Measurements from ENCODE around the gene IFT122.
"Not testable (repeated sequence)": the region's sequence is repeated elsewhere in the genome, so short reads cannot be mapped to it uniquely, and the experiment has no call there.

Gene IFT122

DNA sequence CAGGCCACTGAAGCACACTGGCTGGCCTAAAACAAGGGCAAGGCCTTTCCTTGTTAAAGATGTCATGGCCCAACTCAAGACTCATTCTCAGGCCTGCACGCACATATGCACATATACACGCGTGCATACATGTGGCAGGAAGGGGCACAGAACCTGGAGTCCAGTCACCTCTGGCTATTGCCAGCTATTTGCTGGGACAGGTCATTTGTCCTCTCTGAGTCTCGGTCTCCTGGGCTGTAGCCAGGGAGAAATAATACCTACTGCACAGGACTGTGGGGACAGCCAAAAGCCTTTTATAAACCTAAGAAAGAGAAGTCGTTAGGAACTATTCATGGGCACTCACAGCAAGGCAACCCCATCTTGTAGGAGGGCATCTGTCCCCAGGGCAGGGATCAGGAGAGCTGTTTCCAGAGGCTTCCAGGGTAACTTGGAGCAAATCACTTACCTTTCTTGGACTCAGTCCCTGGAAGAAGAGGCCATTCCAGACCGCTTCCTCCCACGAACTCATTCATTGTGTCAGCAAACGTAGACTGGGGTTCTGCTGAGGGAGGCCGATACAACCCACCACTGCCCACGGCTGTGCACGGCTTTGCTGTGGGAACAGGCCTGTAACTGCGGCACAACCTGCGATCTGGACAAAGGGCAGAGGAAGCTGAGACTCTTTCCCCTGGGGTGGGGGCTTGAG lies 47.3 kb downstream of the IFT122 start:
- DNase-seq: no peak
- in situ Hi-C loops (cut with MboI; ENCODE audit: low pct_unique_long_range_greater_than_20kb, low sequenced_read_pairs): no loop called here

DNA sequence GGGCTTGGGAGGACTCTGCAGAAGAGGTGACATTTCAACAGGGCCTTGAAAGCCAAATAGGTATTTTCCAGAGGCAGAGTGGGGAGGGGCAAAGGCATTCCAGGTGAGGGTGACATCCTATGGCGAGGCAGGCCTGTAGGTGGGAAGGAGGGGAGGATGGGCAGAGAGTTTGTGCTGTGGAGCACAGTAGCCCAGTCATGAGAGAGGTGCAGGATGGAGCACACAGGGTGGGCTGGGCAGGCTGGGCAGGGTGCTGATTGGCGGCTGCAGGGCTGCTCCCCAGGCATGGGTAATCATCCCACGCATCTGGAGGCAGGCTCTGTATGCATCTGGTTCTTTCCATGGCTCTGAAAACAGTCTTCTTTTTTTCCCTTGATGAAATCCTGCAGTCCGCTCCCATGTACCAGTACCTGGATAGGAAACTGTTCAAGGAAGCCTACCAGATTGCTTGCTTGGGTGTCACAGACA lies 47.9 kb downstream of the IFT122 start:
- DNase-seq; in situ Hi-C loops (cut with MboI; ENCODE audit: low pct_unique_long_range_greater_than_20kb, low sequenced_read_pairs): not testable (repeated sequence)

DNA sequence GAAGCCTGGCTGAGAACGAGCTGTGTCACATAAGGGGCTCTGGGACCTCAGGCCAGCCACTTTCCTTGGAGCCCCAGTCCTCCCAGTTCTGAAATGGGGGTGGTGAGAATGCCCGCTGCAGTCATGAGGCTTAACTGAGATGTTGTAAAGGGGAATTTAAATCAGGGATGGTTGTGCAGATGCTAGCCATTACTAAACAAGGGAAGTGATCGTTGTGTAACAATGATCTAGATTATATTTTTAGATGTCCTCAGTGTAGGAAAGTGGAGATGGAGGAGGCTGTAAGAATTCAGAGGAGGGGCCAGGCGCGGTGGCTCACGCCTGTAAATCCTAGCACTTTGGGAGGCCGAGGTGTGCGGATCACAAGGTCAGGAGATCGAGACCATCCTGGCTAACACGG lies 49.2 kb downstream of the IFT122 start:
- DNase-seq; in situ Hi-C loops (cut with MboI; ENCODE audit: low pct_unique_long_range_greater_than_20kb, low sequenced_read_pairs): not testable (repeated sequence)

DNA sequence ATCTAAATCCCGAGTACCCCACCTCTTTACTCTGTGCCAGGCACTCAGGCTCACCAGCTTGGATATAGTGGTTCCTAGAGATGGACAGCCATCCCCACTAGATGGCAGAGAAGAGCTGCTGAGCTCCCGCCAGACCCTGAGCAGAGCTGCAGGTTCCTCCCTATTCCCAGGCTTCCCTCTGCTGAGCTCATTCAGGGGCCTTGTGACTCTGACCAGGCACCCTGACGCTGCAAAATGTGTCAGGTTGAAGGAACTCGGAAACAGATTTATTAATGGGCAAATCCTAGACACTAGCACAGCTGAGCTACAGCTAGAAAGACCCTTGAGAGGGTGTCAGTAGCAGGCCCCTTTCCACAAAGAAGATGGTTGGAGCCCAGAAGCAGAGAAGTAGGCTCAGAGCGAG lies 50.2 kb downstream of the IFT122 start:
- DNase-seq: peak; percentile 83
- in situ Hi-C loops (cut with MboI; ENCODE audit: low pct_unique_long_range_greater_than_20kb, low sequenced_read_pairs): no loop called here

DNA sequence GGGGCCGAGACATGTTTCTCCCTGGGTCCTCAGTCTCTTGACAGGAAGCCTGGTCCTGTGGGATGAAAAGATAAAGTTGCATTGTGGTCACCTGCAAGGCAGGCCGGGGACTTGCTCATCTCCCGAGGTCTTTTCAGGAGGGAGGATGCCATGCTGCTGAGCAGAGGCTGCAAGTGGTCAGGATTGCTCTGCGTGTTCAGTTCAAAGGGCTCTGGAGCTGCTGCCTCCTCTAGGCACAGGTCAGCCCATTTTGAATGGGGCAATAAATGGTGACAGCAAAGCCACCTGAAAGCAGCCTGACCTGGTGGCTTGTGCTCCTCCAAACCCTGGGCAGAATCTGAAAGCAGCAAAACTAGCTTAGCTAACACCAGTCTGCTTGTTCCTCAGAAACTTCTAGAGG lies 51.1 kb downstream of the IFT122 start:
- DNase-seq; in situ Hi-C loops (cut with MboI; ENCODE audit: low pct_unique_long_range_greater_than_20kb, low sequenced_read_pairs): not testable (repeated sequence)

DNA sequence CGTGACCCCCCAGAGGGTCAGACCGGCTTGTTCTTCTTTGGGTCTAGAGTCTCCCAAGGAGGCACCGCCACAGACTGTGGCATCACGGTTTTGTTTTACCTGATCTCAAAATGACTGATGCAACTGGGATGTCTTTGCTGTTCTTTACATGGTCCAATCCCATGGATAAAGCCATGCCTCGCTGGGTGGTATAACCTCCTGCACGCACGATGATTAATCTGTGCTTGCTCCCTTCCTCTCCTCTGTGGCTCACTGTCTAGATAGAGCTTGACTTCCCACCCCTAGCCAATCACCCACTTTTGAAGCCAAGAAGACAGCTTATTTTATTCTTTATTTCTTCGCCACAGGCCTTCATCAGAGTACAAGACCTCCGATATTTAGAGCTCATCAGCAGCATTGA lies 51.8 kb downstream of the IFT122 start:
- DNase-seq: no peak
- in situ Hi-C loops (cut with MboI; ENCODE audit: low pct_unique_long_range_greater_than_20kb, low sequenced_read_pairs): no loop called here

DNA sequence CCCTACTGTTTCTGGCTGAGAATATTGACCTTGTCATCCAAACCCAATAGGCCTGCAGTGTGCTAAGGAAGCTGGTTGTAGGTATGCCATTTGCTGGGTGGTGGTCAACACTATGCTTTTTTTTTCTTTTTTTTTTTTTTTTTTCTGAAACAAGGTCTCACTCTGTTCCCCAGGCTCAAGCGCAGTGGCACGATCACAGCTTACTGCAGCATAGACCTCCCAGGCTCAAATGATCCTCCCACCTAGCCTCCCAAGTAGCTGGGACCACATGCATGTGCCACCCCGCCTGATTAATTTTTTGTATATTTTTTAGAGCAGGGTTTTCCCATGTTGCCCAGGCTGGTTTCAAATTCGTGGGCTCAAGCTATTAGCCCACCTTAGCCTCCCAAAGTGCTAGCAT lies 52.7 kb downstream of the IFT122 start:
- in situ Hi-C loops (cut with MboI; ENCODE audit: low pct_unique_long_range_greater_than_20kb, low sequenced_read_pairs): no loop called here
- DNase-seq: no peak

DNA sequence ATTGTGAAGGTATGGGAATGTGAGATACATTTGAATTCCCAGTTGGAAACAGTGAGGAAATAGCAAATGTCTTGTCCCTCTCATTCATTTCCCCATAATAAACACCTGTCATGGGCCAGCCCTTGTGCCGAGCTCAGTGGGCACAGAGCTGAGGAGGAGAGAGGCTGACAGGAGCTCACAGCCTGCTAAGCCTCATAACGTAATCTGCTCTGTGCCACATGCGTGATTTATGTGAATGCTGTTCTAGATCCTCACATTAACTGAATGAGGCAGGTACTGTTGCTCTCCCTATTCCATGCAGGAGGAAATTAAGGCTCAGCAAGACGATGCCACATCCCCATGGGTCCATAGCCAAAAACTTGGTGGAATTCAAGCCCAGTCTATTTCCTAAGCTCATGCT lies 53.2 kb downstream of the IFT122 start:
- in situ Hi-C loops (cut with MboI; ENCODE audit: low pct_unique_long_range_greater_than_20kb, low sequenced_read_pairs): no loop called here
- DNase-seq: no peak

DNA sequence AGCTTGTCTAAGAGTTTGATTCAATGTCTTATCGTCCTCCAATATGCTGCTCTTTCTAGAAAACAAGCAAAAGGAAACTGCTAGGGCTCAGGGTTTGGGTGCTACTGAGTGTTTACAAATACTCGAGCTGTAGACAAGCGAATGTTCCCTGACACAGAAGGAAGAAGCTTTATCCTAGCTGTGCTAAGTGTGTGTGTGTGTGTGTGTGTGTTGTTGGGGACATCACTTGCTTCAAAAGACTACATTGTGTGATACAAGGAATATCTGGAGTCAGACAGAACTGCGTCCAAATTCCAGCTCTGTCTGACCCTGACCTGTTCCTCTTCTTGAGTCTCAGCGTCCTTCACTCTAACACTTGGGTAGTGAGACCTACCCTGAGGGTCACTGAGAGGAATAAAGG lies 54.5 kb downstream of the IFT122 start:
- in situ Hi-C loops (cut with MboI; ENCODE audit: low pct_unique_long_range_greater_than_20kb, low sequenced_read_pairs); DNase-seq: not testable (repeated sequence)

DNA sequence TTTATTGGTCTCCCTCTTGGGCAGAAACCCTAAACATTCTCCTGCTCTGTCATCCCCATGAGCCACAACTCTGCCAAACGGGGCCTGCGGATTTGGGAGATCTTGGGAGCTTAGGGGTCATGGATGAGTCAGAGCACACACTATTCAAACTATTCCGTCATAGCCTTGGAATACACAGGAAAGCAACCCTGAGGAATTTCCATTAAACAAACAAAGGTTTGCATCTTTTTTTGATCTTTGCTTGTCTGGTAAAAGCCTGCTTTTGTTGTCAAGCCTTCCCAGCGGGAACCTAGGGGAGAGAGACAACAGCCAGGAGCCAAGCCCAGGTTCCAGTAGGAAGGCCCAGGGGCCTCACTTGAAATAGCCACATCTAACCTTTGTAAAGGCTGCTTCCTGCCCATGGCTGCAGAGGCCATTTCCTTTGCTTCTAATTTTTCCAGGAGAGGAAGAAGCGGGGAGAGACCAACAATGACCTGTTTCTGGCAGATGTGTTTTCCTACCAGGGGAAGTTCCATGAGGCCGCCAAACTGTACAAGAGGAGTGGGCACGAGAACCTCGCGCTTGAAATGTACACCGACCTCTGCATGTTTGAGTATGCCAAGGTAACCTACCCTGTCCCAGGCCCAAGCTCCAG lies 55.1 kb downstream of the IFT122 start:
- in situ Hi-C loops (cut with MboI; ENCODE audit: low pct_unique_long_range_greater_than_20kb, low sequenced_read_pairs): not testable (repeated sequence)

DNA sequence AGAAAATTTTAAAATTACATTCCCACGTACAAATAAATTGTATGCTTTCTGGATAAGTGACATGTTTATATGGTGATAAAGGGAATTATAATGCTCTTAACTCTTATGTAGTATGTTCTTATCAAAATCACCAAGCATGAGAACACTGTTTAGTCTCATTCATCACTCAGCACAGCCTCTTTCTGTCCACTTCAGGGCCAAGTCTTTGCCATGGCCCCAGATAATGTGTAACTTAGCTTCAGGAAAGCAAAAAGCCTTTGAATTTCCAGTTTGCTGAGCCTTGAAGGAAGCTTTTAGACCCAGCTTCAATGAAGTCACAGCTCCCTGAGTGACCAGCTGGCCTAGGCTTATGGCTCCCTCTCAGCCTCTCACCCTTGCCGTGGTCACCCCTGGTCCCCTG lies 57.9 kb downstream of the IFT122 start:
- in situ Hi-C loops (cut with MboI; ENCODE audit: low pct_unique_long_range_greater_than_20kb, low sequenced_read_pairs); DNase-seq: not testable (repeated sequence)

More for the DNA sequence above, 55.1 kb downstream of the IFT122 start:
- not testable (repeated sequence) for DNase-seq

DNA sequence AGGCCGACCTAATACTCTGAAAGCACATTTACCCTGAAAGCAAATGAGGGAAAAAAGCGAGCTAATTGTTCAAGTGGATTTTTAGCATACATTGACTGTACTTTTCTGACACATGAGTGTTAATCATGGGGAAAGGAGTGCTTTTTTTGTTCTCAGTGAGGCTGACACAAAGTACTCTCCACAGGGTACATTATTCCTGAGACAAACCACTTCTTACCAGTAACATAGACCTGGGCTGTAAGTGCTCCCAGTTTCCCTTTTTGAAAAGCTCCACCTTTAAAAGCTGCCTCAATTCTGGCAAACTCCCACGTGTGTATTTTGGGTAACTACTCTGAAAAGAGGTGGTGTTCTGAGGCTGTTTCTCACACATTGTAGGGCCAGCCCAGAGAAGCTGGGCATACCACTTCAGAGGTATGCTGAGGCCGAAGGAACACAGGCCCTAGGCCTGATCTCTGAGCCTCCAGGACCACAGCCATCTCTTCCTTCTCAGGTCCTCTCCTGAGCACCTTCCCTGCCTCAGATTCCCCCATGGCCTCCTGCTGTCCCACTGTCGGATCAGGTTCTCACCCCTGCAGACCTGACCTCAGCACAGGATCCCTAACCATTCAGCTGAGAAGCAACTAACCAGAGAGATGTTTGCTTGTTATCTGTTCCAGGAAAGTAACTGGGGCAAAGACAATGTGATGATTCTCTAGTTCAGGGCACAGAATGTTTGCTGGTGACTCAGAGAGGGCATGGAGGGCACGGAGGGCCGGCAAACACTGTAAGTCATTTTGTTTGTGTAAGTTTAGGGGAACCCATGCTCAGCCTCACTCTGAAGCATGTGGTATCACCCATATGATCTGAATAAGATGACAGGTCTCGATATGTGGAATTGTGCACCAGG lies 58.8 kb downstream of the IFT122 start:
- in situ Hi-C loops (cut with MboI; ENCODE audit: low pct_unique_long_range_greater_than_20kb, low sequenced_read_pairs): not testable (repeated sequence)

DNA sequence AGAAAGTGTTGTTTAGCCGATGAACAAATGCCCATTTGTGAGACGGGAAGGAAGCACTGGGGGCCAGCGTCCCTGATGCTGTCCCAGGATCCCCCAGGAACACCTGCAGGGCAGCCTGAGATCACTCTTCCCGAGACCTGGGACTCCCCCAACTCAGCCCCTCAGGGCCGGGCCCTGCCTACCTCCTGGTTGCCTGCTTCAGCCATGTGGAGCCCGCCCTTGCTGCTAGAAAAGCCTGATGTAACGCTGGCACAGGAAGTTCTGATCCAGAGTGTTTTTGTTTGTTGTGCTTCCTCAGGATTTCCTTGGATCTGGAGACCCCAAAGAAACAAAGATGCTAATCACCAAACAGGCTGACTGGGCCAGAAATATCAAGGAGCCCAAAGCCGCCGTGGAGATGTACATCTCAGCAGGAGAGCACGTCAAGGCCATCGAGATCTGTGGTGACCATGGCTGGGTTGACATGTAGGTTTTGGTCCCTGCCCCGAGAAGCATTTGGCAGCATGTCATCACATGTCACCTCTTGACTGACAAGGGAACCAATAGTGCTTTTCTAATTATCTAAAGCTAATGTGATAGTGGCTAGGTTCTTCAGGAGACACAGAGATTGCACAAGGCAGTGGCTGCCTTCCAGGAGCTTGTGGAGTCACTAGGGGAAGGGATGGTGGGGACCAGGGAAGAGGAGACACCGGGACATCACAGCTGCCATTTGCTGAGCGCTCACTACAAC lies 59.7 kb downstream of the IFT122 start:
- DNase-seq; in situ Hi-C loops (cut with MboI; ENCODE audit: low pct_unique_long_range_greater_than_20kb, low sequenced_read_pairs): not testable (repeated sequence)

More for the DNA sequence above, 58.8 kb downstream of the IFT122 start:
- DNase-seq: not testable (repeated sequence)

DNA sequence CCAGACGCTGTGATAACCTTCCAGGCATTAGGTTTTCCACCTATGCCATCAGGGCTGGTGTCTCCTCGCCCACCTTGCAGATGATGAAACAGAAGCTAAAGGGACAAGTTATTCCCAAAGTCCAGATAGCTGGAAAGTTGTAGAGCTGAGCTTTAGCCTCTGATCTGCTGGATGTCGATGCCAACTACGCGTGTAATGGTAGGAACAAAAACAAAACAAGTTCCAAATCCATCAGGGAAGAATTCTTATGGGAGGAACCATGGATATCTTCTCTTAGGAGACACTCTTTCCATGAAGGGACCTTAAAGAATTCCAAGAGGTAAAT lies 60.3 kb downstream of the IFT122 start:
- DNase-seq: no peak
- in situ Hi-C loops (cut with MboI; ENCODE audit: low pct_unique_long_range_greater_than_20kb, low sequenced_read_pairs): no loop called here

DNA sequence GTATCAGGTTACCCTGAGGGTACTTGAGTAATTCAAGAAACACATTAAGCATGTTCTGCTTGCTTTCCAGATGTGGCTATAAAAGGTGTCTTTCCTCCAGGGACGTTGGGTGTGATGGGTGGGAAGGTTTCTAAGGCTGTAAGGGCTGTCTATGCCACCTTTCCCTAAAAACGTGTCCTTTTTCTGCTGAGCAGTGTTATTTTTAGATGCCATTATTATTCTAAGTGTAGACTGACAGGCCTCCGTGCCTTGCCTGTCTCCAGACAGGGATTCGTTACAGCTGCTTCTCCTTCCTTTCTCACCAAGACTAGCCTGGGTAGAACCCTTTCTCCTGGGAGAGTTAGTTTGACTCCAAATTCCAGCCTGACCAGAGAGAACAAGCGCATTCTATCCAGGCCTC lies 61.6 kb downstream of the IFT122 start:
- DNase-seq: no peak
- in situ Hi-C loops (cut with MboI; ENCODE audit: low pct_unique_long_range_greater_than_20kb, low sequenced_read_pairs): no loop called here

DNA sequence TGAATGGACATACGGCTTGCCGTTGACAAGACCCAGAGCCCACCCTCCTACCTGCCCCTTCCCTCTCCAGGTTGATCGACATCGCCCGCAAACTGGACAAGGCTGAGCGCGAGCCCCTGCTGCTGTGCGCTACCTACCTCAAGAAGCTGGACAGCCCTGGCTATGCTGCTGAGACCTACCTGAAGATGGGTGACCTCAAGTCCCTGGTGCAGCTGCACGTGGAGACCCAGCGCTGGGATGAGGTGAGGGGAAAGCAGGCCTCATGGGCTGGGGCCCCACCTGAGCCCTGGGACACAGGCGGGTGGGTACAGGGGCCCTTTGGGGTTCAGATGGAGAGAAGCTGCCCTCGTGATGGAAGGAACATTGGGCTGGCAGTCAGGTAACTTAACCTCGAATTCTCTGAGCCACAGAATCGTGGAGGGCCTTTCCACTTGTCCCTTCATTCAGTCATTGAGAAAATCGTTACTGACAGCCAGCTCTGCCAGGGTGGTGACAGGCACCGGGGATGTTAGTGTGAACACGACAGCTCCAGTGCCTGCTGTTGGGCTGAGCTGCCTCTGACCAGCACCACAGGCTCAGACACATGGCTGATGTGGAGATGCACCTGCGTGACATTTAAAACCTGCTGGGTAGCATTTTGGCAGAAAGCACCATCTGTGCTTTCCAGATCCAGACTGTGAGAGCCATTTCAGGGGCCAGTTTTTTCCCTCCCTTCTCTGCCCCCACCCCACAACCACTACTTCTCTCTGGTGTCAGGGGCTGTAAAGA lies 62.8 kb downstream of the IFT122 start:
- in situ Hi-C loops (cut with MboI; ENCODE audit: low pct_unique_long_range_greater_than_20kb, low sequenced_read_pairs): no loop called here
- no peak for DNase-seq

DNA sequence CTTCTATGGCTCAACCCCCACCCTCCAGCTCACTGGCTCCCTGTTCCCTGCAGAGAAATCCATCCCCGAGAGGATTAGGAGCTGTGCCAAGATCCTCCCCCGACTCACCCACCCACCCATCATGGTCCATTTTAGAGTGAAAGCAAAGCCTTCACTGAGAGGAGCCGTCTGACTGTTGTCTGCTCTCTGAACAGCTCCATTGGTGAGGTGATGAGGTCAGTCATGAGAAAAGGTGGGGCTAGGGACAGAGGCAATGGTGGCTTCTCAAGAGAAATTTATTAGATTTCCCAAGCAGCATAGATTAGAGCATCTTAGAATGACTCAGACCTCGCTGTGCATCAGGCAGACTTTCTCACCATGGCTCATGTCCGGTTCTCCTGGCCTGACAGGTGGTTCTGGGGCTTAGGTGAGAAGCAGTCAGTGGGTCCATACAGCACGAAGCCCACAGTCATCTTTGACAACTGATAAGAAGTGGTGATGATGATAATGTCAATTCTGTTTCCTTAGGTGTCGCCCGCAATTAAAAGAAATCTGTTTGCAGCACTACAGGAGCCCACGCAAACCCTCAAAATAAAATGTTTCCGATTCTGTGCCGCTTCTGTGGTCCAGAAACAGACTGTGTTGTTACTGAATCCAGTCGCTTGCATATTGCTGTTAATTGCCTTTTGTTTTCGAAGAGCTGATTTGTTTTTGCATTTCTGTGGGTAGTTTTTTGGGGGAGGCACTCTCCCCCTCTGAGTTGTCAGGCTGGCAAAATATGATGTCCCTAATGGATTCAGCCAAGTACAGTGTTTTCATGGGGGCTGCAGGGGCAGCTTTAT lies 63.7 kb downstream of the IFT122 start:
- in situ Hi-C loops (cut with MboI; ENCODE audit: low pct_unique_long_range_greater_than_20kb, low sequenced_read_pairs): no loop called here
- DNase-seq: no peak
